Medulla oblongata (tissue), 1 donor: Measurements from ENCODE around the gene MTTP.

Experiments
- DNase-seq: peaks from one replicate; pipeline ENCODE4 v3.0.0-alpha.2; 2015; ENCODE audit errors: extremely low spot score

The MTTP gene

DNA sequence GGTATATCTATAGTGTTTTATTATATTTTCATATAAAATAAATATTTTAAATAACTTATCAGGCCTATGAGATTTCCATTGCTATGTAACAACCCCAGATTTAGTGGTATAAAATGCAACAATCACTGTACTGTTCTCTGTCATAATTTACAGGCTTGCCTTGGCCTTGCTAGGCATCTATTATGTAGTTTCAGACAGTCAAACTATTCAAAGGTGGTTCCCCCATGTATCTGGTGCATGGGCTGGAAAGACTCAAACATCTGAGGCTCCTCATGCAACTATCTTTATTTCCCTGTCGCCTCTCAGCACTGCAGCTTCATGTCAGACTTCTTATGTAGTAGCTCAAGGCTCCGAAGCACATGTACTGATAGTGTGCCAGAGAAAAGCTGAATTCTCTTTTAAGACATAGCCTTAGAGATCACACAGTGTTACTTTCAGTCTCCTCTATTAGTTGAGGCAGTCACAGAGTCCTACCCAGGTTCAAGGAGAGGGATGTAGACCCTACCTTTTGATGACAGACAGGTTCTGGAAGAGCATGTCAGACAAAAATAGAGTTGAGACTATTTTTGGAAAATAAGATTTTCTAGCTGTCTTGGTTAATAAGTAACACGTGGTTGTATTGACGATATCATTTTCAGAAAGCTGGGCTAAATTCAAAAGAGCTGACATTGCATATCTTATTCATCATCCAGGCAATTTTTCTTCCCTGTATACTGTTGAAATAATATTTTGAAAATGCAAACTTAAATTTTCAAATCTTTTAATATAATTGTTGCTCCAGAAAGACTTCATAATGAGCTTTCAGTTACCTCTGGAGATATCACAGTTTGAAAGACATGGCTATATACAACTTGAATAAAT lies 19.4 kb downstream of the MTTP start:
- DNase-seq: no peak

DNA sequence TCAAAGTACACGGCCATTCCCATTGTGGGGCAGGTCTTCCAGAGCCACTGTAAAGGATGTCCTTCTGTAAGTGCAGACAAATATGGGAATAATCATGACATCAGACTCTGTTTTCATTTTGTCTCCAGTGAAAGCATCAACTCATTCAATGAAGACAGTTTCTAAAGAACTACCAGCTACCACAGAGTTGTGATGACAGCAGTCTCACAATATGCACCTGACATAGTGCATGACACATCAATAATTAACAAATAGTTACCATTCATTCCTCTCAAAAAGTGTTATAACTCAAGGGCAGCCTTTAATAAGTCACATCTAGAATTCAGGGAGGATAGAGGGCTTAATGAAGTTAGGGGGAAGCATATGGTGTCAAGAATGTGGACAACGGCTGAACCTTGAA lies 20.2 kb downstream of the MTTP start:
- no peak for DNase-seq

DNA sequence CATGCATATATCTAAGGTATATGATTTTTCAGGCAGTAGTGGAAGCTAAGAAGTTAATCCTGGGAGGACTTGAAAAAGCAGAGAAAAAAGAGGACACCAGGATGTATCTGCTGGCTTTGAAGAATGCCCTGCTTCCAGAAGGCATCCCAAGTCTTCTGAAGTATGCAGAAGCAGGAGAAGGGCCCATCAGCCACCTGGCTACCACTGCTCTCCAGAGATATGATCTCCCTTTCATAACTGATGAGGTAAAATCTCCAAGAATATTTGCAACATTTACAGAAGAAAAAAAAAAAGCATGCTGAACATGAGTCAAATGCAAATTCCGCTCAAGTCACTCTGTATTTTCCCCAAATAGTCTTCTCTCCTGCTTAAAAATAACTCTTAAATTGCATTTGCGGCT lies 32.1 kb downstream of the MTTP start:
- no peak for DNase-seq

DNA sequence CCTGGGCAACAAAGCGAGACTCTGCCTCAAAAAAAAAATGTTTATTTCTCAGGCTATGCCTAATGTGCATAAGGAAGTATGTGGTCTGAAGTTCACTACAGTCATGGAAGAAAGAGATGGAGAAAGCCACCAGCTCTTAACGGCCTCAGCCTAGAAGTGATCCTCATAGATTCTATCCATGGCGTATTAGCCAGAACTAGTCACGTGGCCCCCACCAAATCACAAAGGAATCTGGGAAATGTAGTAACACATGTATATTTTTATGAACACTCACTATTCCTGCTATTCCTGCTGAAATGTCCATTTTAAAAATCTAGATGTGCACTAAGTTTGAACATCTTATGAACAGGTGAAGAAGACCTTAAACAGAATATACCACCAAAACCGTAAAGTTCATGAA lies 33.8 kb downstream of the MTTP start:
- DNase-seq: no peak

- DNase-seq: no peak
Measured at GRCh38 chr4:99610605-99611175, 36.1 kb downstream of the MTTP start.

DNA sequence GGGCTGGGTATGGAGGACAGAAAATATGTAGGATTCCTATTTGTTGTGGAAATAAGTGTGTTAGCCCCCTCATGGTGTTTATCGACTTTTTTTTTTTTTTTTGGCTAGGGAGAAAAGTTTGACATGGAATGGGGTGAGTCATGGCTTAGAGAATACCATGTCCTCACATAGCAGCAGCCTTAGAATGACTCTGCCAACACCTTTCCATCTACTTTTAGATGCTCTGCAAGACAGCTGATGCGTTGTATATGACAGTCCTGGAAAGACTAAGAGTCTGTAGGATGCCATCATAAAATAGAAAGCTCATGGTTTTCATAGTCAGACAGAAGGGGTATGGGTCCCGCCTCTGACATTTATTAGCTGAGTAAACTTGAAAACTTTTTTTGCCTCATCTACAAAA lies 37.7 kb downstream of the MTTP start:
- no peak for DNase-seq

GRCh38 chr4:99612704-99613103 lies 38.1 kb downstream of the MTTP start:
- DNase-seq: no peak

GRCh38 chr4:99614491-99614890 lies 39.9 kb downstream of the MTTP start:
- DNase-seq: no peak

- no peak for DNase-seq
Measured at GRCh38 chr4:99615170-99615820, 40.7 kb downstream of the MTTP start.

DNA sequence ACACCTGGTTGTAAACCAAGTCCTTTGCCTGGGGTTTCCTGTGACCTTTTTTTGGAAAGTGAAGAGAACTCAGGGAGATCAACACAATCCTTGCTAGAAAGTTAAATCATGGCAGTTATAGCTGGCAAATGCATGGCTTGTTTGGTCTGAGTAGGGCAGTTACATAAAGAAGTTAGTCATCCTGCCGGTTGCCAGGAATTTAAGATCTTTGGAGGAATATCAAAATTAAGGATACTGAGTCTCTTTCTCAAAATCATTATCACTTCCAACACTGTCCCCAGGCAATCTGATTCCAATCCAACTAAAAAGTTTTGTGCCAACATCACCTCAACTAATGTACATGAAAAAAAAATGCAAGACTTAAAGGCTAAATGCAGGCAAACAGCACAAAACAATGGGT lies 42.8 kb downstream of the MTTP start:
- DNase-seq: no peak

- DNase-seq: no peak
Measured at GRCh38 chr4:99622341-99622740, 47.7 kb downstream of the MTTP start.

- no peak for DNase-seq
Measured at GRCh38 chr4:99624141-99624719, 49.6 kb downstream of the MTTP start.

GRCh38 chr4:99625369-99625768 lies 50.7 kb downstream of the MTTP start:
- DNase-seq: no peak

DNA sequence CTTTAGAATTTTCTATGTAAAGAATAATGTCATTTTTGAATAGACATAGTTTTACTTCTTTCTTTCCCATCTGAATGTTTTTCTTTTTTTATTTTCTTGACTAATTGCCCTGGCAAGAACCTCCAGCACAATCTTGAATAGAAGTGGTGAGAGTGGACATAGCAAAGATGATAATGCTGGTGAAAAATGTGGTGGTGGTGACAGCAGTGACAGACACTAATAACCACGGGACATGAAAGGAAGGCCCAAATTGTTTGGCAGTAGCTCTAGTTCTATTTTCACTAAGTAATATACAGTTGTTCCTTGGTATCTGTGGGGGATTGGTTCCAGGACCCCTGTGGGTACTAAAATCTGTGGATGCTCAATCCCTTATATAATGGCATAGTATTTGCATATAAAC lies 53.4 kb downstream of the MTTP start:
- no peak for DNase-seq

- no peak for DNase-seq
Measured at GRCh38 chr4:99629962-99630554, 55.4 kb downstream of the MTTP start.

DNA sequence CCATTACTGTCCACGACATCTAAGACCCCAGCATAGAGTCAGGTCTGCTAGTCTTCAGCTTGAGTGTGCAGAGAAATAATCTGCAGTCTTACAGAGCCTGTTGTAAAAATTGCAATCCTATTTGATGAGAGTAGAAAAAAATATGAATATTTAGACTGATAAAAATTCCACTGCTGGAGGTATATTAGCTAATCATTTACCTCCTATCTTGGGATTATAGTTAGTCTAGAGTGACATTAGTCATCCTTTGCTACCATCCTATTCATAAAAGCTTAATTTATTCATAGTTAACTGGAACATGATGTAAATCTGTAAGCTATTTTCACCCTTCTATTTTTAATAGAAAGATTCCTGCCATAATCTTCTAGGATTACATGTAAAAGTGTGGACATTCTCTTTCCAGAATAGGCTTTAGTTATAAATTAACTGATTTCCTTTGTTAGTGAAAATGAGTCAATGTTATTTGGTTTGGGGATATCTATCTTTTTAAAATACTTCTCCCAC lies 56.3 kb downstream of the MTTP start:
- DNase-seq: no peak

DNA sequence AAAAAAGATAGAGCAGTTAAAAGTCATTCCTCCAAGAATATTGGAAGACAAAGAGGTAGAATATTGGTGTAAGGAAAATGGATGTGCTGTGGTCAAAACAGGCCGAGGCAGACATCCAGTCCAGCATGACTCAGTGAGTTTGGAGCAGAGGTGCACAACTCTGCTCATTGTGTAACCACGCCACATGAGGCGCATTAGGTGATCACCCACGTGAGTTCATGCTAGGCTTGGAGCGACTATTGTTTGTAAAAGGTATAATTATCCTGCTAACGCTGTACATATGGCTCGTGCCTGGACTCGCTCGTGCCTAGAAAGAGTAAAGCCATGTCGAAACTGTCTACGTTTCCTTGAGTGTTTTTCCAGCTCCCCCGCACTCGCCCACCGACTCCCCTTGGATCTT lies 59.1 kb downstream of the MTTP start:
- DNase-seq: no peak

GRCh38 chr4:99634742-99635360 lies 60.2 kb downstream of the MTTP start:
- DNase-seq: no peak

DNA sequence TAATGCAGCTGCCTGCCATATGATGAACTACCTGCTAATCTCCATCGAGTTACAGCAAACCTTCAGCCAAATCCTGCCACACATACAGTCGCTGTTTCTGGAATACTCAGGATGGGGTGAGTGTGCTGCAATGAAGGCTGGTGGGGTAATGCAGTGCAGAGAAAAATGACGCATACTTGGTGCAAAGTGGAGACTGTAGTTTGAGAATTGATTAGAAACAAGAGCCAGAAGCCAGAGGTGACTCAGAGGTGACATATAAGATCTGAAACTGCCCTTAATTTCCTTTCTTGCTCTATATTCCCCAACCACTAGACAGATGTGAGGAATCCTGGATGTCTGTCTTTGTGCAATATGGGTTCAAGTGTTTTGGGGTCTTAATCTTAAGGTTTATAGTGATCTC lies 61.0 kb downstream of the MTTP start:
- no peak for DNase-seq

- DNase-seq: no peak
Measured at GRCh38 chr4:99636422-99636821, 61.8 kb downstream of the MTTP start.

DNA sequence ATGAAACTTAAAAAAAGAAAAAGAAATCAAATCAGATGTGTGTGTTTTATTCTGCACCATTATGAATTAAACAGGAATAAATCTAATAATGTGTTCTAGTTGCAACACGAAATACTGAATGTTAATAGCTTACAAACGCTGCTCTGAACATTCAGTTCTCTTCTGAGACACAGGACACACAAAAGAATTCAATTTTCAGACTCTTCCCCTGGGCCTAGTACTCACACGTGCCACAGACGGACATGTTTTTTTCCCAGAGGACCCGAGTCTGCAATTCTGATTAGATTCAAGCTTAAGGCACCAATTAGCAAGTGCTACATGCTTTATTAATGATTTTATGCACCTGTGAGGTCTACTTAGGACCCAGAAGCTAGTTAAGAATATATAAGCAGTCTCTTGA lies 62.5 kb downstream of the MTTP start:
- DNase-seq: no peak

DNA sequence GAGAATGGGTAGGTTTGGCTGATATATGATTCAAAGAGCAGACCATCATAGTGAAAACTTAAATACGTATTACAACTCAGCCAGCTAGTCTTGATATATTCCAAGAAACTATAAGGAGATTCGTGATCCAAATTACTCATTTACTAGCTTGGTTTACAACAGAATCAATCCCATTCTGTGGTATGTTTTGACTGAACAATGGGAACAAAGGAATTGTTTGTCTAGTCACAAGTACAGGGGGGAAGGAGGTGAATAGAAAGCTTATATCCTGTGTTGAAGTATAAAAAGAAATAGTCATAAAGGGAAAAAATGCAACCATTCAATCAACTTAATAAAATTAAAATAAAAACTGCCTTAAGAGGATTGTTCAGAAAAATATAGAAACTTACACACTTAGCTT lies 66.1 kb downstream of the MTTP start:
- DNase-seq: no peak
